T-helper 2 cell treated with Interferon-gamma antibody and Interleukin-4, amounts not matched to agents 5 μg/mL and 100 μg/mL, for 36 hours (primary cell): ENCODE results near the gene ZC3H12A.

Experiments used
- DNase-seq: peaks from one replicate; pipeline ENCODE4 v3.0.0; 2021; ENCODE audit warnings: low spot score
- H3K27ac Mint-ChIP-seq: one replicate; pipeline ENCODE4 v1.8.0; 2021; ENCODE audit warnings: mild to moderate bottlenecking, mixed read lengths
- H3K27me3 Mint-ChIP-seq: one replicate; pipeline ENCODE4 v1.8.0; 2021; ENCODE audit warnings: low read depth, mixed read lengths
- H3K36me3 Mint-ChIP-seq: one replicate; pipeline ENCODE4 v1.8.0; 2021; ENCODE audit warnings: low read depth, mixed read lengths
- H3K4me1 Mint-ChIP-seq: one replicate; pipeline ENCODE4 v1.8.0; 2021; ENCODE audit warnings: low read depth, mixed read lengths
- H3K4me3 Mint-ChIP-seq: one replicate; pipeline ENCODE4 v1.8.0; 2022; ENCODE audit warnings: mild to moderate bottlenecking, moderate library complexity, mixed read lengths
- H3K9me3 Mint-ChIP-seq: one replicate; pipeline ENCODE4 v1.8.0; 2021; ENCODE audit warnings: mixed read lengths

Gene ZC3H12A

GRCh38 chr1:37474046-37474696, at the start of gene ZC3H12A:
Gene ZC3H12A, plus strand, starts transcription at chr1:37474580. Its CDS starts 917 bp downstream, at chr1:37475497.
- Mint-ChIP-seq H3K4me3 (peak within 1 kb of the TSS; percentile 99), H3K9me3 (no peaks in the 10 kb centered on the region), H3K27ac (peak within 1 kb of the TSS; percentile 99), H3K27me3 (no peaks in the 10 kb centered on the region), H3K36me3 (peaks cover 41% of the 10 kb centered on the region), H3K4me1 (peaks cover 52% of the 10 kb centered on the region)
- peak; percentile 91 for DNase-seq

DNA sequence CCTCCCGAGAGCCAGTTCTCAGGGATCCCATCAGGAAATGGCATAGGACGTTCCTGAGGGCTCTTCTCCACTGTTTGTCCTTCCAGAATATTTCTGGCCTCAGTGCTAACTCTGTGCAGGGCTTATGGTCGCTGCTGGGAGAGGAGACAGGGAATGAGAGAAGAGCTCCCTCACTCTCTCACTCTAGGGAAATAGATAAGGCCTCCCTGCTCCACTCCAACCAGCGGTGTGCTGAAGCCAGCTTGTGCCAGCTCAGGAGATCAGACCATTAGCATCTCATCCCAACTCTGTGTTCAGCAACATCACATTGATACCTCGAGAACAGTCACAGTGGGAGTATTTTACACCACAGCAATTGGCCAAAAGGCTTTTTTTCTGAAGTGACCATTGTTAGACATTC, 49.2 kb upstream of the ZC3H12A start:
- no peak overlapping the region for H3K27ac Mint-ChIP-seq

GRCh38 chr1:37429029-37429428, 45.4 kb upstream of the ZC3H12A start:
- Mint-ChIP-seq H3K27me3 (no peaks in the 10 kb centered on the region), H3K9me3 (no peaks in the 10 kb centered on the region), H3K4me3 (no peak overlapping the region), H3K4me1 (no peaks in the 10 kb centered on the region), H3K27ac (no peak overlapping the region), H3K36me3 (no peaks in the 10 kb centered on the region)
- no peak for DNase-seq

More for the DNA sequence above, 49.2 kb upstream of the ZC3H12A start:
- H3K9me3 Mint-ChIP-seq: no peaks in the 10 kb centered on the region
- no peaks in the 10 kb centered on the region for H3K4me1 Mint-ChIP-seq
- H3K4me3 Mint-ChIP-seq: no peak overlapping the region
- no peak for DNase-seq
- peaks cover 2% of the 10 kb centered on the region for H3K27me3 Mint-ChIP-seq
- no peaks in the 10 kb centered on the region for H3K36me3 Mint-ChIP-seq

DNA sequence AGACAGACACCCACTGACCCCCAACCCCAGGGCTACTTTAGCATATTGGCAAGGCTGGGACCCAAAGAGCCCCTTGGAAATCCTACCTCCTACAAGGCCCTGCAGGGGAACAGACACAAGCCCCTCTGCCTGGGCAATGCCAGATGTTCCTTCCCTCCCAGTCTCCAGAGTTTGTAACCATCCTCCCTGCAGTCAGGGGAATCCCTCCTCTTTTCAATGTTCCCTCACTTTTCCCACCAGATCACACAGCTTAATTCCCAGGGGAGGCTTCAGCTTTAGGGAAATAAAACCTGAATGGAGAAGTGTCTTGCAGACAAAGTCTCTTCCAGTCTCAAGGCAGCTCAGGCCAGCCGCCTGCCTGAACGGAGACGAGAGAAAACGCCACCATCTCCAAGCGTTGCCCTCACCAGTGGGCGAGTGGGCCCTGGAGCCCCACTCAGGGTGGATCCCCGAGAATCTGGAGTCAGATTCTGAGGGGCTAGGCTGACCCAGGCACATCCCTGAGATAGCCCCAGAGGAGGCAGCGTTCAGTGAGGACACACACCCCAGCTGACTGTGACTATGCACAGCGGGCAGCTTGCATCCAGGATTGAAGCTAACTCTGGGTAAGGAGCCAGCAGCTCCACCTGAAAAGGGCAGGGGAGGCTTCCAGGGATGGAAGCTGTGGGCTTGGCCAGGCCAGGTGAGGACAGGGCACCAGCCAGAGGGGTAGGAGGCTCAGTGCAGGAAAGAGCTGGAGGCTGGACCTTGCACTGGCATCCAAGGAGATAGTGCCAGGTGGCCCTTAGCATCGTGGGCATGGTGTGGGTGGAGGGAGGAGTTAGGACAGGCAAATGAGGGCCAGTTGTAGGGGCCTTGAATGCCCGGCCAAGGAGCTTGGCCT, 44.0 kb upstream of the ZC3H12A start:
- DNase-seq: no peak
- no peak overlapping the region for H3K27ac Mint-ChIP-seq
- no peaks in the 10 kb centered on the region for H3K36me3 Mint-ChIP-seq
- H3K27me3 Mint-ChIP-seq: no peaks in the 10 kb centered on the region
- H3K4me3 Mint-ChIP-seq: no peak overlapping the region
- no peaks in the 10 kb centered on the region for H3K4me1 Mint-ChIP-seq
- no peaks in the 10 kb centered on the region for H3K9me3 Mint-ChIP-seq

DNA sequence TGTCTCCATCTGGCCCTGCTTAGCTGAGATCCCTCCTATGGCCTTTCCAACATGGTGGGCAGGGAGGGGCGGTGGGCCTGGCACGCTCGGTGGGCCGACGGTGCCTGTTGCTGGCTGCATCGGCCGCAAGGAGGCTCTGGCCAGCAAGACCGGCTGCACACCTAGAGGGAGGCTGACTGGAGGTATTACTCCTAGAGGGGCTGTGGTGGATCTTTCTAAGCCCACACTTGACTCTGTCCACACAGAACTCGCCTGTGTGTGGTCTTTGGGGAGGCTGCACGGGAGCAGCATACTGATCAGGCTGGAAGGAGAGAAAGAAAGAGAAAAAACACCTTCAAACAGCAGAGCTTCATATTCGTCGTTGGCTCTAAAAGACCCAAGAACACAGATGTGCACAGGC, 41.7 kb upstream of the ZC3H12A start:
- no peak for DNase-seq
- Mint-ChIP-seq H3K4me1 (no peaks in the 10 kb centered on the region), H3K36me3 (no peaks in the 10 kb centered on the region), H3K9me3 (no peaks in the 10 kb centered on the region), H3K4me3 (no peak overlapping the region), H3K27ac (no peak overlapping the region), H3K27me3 (no peaks in the 10 kb centered on the region)

GRCh38 chr1:37433171-37433570, 41.2 kb upstream of the ZC3H12A start:
- H3K27ac Mint-ChIP-seq: no peak overlapping the region
- H3K36me3 Mint-ChIP-seq: no peaks in the 10 kb centered on the region
- H3K9me3 Mint-ChIP-seq: no peaks in the 10 kb centered on the region
- no peak overlapping the region for H3K4me3 Mint-ChIP-seq
- H3K27me3 Mint-ChIP-seq: no peaks in the 10 kb centered on the region
- H3K4me1 Mint-ChIP-seq: no peaks in the 10 kb centered on the region
- DNase-seq: no peak

- peak; percentile 57 for DNase-seq
- H3K27ac Mint-ChIP-seq: no peak overlapping the region
- H3K4me3 Mint-ChIP-seq: no peak overlapping the region
- no peaks in the 10 kb centered on the region for H3K36me3 Mint-ChIP-seq
- no peaks in the 10 kb centered on the region for H3K4me1 Mint-ChIP-seq
- no peaks in the 10 kb centered on the region for H3K27me3 Mint-ChIP-seq
- H3K9me3 Mint-ChIP-seq: no peaks in the 10 kb centered on the region
These were observed 39.8 kb upstream of the ZC3H12A start for GRCh38 chr1:37434292-37435225.

- no peaks in the 10 kb centered on the region for H3K9me3 Mint-ChIP-seq
- H3K36me3 Mint-ChIP-seq: no peaks in the 10 kb centered on the region
- no peak for DNase-seq
- peaks cover 3% of the 10 kb centered on the region for H3K27me3 Mint-ChIP-seq
- no peaks in the 10 kb centered on the region for H3K4me1 Mint-ChIP-seq
- no peak overlapping the region for H3K4me3 Mint-ChIP-seq
- H3K27ac Mint-ChIP-seq: no peak overlapping the region
These were observed 37.3 kb upstream of the ZC3H12A start for GRCh38 chr1:37437087-37437486.

GRCh38 chr1:37438037-37438868, 36.1 kb upstream of the ZC3H12A start:
- Mint-ChIP-seq H3K27me3 (peaks cover 12% of the 10 kb centered on the region), H3K4me3 (no peak overlapping the region), H3K9me3 (no peaks in the 10 kb centered on the region)

DNA sequence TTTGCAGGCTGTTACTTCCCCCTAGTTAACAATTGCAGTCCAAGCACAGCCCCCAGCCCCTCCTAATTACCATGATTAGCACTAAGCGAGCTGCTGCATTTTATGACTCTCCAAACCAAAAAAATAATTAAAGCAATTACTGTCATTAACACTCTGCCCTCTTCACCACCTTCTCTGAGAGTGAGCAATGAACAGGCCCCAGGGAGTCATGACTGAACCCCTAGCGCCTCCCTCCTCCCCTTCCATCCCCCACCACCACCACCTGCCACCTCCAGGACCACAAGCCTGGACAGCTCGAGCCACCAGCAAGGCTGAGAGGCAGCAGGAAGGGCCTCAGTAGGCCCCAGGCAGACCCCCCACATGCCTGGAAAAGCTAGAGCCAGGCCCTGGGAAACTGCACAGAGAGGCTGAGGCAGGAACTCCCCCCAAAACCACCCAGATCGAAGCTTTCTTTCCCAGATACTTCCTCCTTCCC, 35.5 kb upstream of the ZC3H12A start:
- no peaks in the 10 kb centered on the region for H3K9me3 Mint-ChIP-seq
- H3K4me1 Mint-ChIP-seq: no peaks in the 10 kb centered on the region
- no peak overlapping the region for H3K4me3 Mint-ChIP-seq
- no peak overlapping the region for H3K27ac Mint-ChIP-seq
- DNase-seq: no peak
- no peaks in the 10 kb centered on the region for H3K36me3 Mint-ChIP-seq
- peaks cover 14% of the 10 kb centered on the region for H3K27me3 Mint-ChIP-seq

More at GRCh38 chr1:37438037-37438868, 36.1 kb upstream of the ZC3H12A start:
- no peaks in the 10 kb centered on the region for H3K4me1 Mint-ChIP-seq
- H3K27ac Mint-ChIP-seq: no peak overlapping the region
- DNase-seq: no peak
- no peaks in the 10 kb centered on the region for H3K36me3 Mint-ChIP-seq

DNA sequence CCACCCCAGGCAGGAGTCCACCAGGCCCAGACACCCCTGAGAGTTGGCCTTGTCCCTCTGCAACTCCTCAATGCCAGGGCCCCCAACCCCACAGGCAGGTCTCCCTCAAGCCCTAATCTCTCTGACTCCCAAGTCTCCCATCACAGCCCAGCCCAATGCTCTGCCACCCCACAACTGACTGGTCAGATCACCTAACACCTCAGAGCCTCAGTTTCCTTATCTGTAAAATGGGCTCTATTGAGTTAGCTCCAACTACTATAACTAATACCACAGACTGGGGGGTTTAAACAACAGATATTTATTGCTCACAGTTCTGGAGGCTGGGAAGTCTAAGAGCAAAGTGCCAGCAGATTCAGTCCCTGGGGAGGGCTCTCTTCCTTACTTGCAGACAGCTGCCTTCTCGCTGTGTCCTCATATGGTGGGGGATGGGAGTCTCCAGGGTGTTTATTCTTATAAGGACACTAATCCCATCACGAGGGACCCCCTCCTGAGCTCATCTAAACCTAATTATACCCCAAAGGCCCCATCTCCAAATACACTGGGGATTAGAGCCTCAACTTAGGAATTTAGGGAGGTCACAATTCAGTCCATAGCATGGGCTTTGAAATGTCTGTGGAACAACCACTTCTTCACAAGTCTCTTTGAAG, 34.9 kb upstream of the ZC3H12A start:
- DNase-seq: no peak
- H3K27ac Mint-ChIP-seq: no peak overlapping the region
- no peak overlapping the region for H3K4me3 Mint-ChIP-seq

GRCh38 chr1:37441490-37441889, 32.9 kb upstream of the ZC3H12A start:
- Mint-ChIP-seq H3K4me1 (no peaks in the 10 kb centered on the region), H3K27ac (no peak overlapping the region), H3K4me3 (no peak overlapping the region), H3K9me3 (no peaks in the 10 kb centered on the region), H3K27me3 (peaks cover 14% of the 10 kb centered on the region), H3K36me3 (no peaks in the 10 kb centered on the region)
- no peak for DNase-seq

More for the DNA sequence above, 34.9 kb upstream of the ZC3H12A start:
- H3K9me3 Mint-ChIP-seq: no peaks in the 10 kb centered on the region
- H3K4me1 Mint-ChIP-seq: no peaks in the 10 kb centered on the region
- no peaks in the 10 kb centered on the region for H3K36me3 Mint-ChIP-seq
- peaks cover 14% of the 10 kb centered on the region for H3K27me3 Mint-ChIP-seq
